Measurements from ENCODE around the gene DGCR2.
"Not testable (repeated sequence)": the region's sequence is repeated elsewhere in the genome, so short reads cannot be mapped to it uniquely, and the experiment has no call there.

DNA sequence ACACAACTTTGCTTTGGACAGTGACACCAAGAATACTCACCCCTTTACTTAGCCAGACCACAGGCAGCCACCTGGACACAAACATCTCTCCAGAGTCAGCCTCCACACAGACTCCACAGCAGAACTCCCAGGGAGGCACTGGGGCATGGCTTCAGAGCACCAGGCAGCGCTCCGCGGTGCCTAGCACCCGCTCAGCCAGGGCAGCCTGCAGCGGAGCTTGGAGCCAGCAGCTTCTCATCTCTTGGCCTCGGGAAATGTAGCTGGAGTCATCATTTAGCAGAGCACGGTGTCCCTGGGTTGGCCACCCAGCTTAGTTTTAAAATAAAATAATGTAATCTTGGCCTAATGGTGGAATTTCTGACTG, 91.3 kb downstream of the DGCR2 start:
- TF ChIP-seq CTCF (IDR thresholded peaks at IDR 0.05; ENCODE audit: low read depth, low read length); EZH2phosphoT487 (IDR thresholded peaks at IDR 0.05; ENCODE audit: low read depth): not testable (repeated sequence)

Measured in OCI-LY3 (cell line).